HG03108 (cell line): ENCODE results near the gene TBC1D2B.
A peak's percentile ranks its signal among the peaks of the same experiment; 100 is the strongest.

Source experiments
- ATAC-seq: cut with Tn5 transposase; IDR thresholded peaks from one replicate; pipeline ENCODE4 v1.9.1; 2021; ENCODE audit warnings: moderate library complexity; ENCODE audit not compliant: unreplicated experiment

TBC1D2B gene

GRCh38 chr15:78073046-78073787 is 4.3 kb downstream of the TBC1D2B start:
- ATAC-seq, result no peak

GRCh38 chr15:78072080-78072892 is 5.2 kb downstream of the TBC1D2B start:
- no peak for ATAC-seq

- no peak for ATAC-seq
Measured at GRCh38 chr15:78071383-78071782, 6.1 kb downstream of the TBC1D2B start.

GRCh38 chr15:78070049-78070700 is 7.3 kb downstream of the TBC1D2B start:
- ATAC-seq, result no peak

- no peak for ATAC-seq
Measured at GRCh38 chr15:78069462-78070029, 8.0 kb downstream of the TBC1D2B start.

GRCh38 chr15:78069052-78069414 is 8.5 kb downstream of the TBC1D2B start:
- ATAC-seq, result peak; percentile 8

GRCh38 chr15:78067328-78068228 is 9.9 kb downstream of the TBC1D2B start:
- no peak for ATAC-seq

GRCh38 chr15:78065973-78066946 is 11.3 kb downstream of the TBC1D2B start:
- ATAC-seq, result peak; percentile 49

GRCh38 chr15:78065284-78065872 is 12.1 kb downstream of the TBC1D2B start:
- ATAC-seq, result no peak

- no peak for ATAC-seq
Measured at GRCh38 chr15:78064544-78064943, 13.0 kb downstream of the TBC1D2B start.

- ATAC-seq, result no peak
Measured at GRCh38 chr15:78063970-78064385, 13.5 kb downstream of the TBC1D2B start.

- ATAC-seq, result no peak
Measured at GRCh38 chr15:78063217-78063616, 14.3 kb downstream of the TBC1D2B start.

- ATAC-seq, result peak; percentile 42
Measured at GRCh38 chr15:78061963-78062427, 15.5 kb downstream of the TBC1D2B start.

- ATAC-seq, result no peak
Measured at GRCh38 chr15:78060232-78060631, 17.3 kb downstream of the TBC1D2B start.

GRCh38 chr15:78059110-78059839 is 18.2 kb downstream of the TBC1D2B start:
- ATAC-seq, result no peak

- no peak for ATAC-seq
Measured at GRCh38 chr15:78058401-78058935, 19.0 kb downstream of the TBC1D2B start.

- no peak for ATAC-seq
Measured at GRCh38 chr15:78057803-78058202, 19.7 kb downstream of the TBC1D2B start.
